ENCODE data around the gene TTC19. TPM values are rescaled to one million over a fixed set of nuclear protein-coding genes. Genes with fewer than 3 reads are reported as not detected.

TTC19 gene
- total and polyA plus RNA-seq, 2 of the 8 experiments (the other 6 are each of a cell fraction or from before 2014, with no cell fraction given), result 11.8 to 55.0 TPM

- Histone ChIP-seq H2BK120ac (replicated peaks; ENCODE audit: low read depth, low read length) (no peak overlapping the region), H3K4ac (replicated peaks; ENCODE audit: insufficient read length, low read depth, low read length) (no peak overlapping the region), H3K9me3 (ENCODE audit: insufficient read depth in 2 of 2, low read depth in 1 of 2, low read length in 1 of 2) (no peaks in the 10 kb centered on the region), H4K5ac (ENCODE audit: insufficient read length, low read depth, low read length) (no peak overlapping the region), H3K4me3 (ENCODE audit: extremely low read depth in 1 of 4, insufficient read depth in 2 of 4, low read depth in 3 of 4, low read length in 4 of 4) (no peak overlapping the region), H2BK5ac (ENCODE audit: low read depth, low read length) (no peak overlapping the region), H4K91ac (replicated peaks; ENCODE audit: insufficient read length, low read length) (no peak overlapping the region), H2BK12ac (ENCODE audit: low read depth, low read length) (peak overlapping the region; percentile 60; the same call in 1 of the 2 replicates), H3K9ac (replicated peaks in 1 of 4; ENCODE audit: extremely low read depth in 1 of 4, low read depth in 3 of 4, low read length in 3 of 4) (no peak overlapping the region), H3K36me3 (ENCODE audit: control insufficient read depth in 2 of 4, insufficient read depth in 4 of 4, low read length in 3 of 4) (no peaks in the 10 kb centered on the region), H3K14ac (ENCODE audit: insufficient read length) (no peak overlapping the region), H4K8ac (ENCODE audit: extremely low read depth, insufficient read depth, low read length) (no peak overlapping the region), H3K27ac (ENCODE audit: low read depth, low read length) (no peak overlapping the region), H3K56ac (replicated peaks; ENCODE audit: insufficient read length, low read depth, low read length) (no peak overlapping the region), H3K23ac (ENCODE audit: insufficient read length) (no peak overlapping the region), H3K27me3 (replicated peaks in 1 of 4; ENCODE audit: control insufficient read depth in 3 of 4, extremely low read depth in 1 of 4, insufficient read depth in 3 of 4, low read length in 3 of 4) (no peaks in the 10 kb centered on the region), H3K79me2 (ENCODE audit: control insufficient read depth in 1 of 2, insufficient read depth in 2 of 2, low read length in 2 of 2) (no peaks in the 10 kb centered on the region), H3K18ac (ENCODE audit: extremely low read depth, low read length) (no peak overlapping the region), H3K23me2 (ENCODE audit: low read depth, low read length) (no peaks in the 10 kb centered on the region), H4K20me1 (replicated peaks in 1 of 2; ENCODE audit: control insufficient read depth in 1 of 2, insufficient read depth in 2 of 2, low read length in 2 of 2) (no peaks in the 10 kb centered on the region), H3K4me2 (ENCODE audit: insufficient read depth in 1 of 2, low read depth in 2 of 2, low read length in 2 of 2) (no peak overlapping the region), H2AFZ (ENCODE audit: low read length) (no peak overlapping the region), H2AK5ac (ENCODE audit: low read depth, low read length) (peak overlapping the region; percentile 18; the same call in 1 of the 2 replicates), H2BK15ac (ENCODE audit: low read length) (peak overlapping the region; percentile 66; the same call in 1 of the 2 replicates), H2BK20ac (ENCODE audit: low read length) (peak overlapping the region; percentile 29; the same call in 1 of the 2 replicates), H3K4me1 (replicated peaks in 1 of 4; ENCODE audit: control insufficient read depth in 3 of 4, insufficient read depth in 4 of 4, low read length in 3 of 4) (peaks cover 0 to 6% (median 3%) of the 10 kb centered on the region in 4 experiments; a peak in 3 of 7 replicates), H3K79me1 (ENCODE audit: low read depth, low read length) (no peaks in the 10 kb centered on the region)
- ChIA-PET CTCF (ENCODE audit: partially characterized antibody) (no interaction called here), POLR2A (ENCODE audit: partially characterized antibody) (interaction anchor here (1.4 to 2.4 kb wide), 2 partner anchors 9 to 18 kb away, joined by 3 to 12 read pairs; no protein-coding TSS in a partner anchor)
- DNase-seq (ENCODE audit: low read depth in 1 of 2, low spot score in 2 of 2) (no peak), FAIRE-seq (no peak)
- no peak for TF ChIP-seq SIX5 (IDR thresholded peaks at IDR 0.05; ENCODE audit: low read depth, low read length)
- TF ChIP-seq GABPA (IDR thresholded peaks at IDR 0.05; ENCODE audit: borderline replicate concordance, insufficient read depth, low read length), result no peak
- TF ChIP-seq SIN3A (conservative IDR thresholded peaks at IDR 0.05 in 1 of 2, IDR thresholded peaks at IDR 0.05 in 1 of 2; ENCODE audit: low read depth in 1 of 2, low read length in 2 of 2), result no peak
- TF ChIP-seq SP2 (IDR thresholded peaks at IDR 0.05; ENCODE audit: low read length), result no peak
- TF ChIP-seq POU5F1 (IDR thresholded peaks at IDR 0.05; ENCODE audit: low read depth, low read length), result no peak
- no peak for TF ChIP-seq CTBP2 (IDR thresholded peaks at IDR 0.05; ENCODE audit: borderline replicate concordance, insufficient read depth, insufficient read length, low read length)
- no peak for TF ChIP-seq BRCA1 (IDR thresholded peaks at IDR 0.05; ENCODE audit: low read depth, low read length)
- no peak for TF ChIP-seq CBX5 (IDR thresholded peaks at IDR 0.05; ENCODE audit: low read depth, low read length)
- WGBS, 2 experiments (ENCODE audit: extremely low coverage in 1 of 2, insufficient coverage in 1 of 2, insufficient read length in 1 of 2, insufficient replicate concordance in 2 of 2, low coverage in 1 of 2, low lambda C conversion rate in 2 of 2, missing lambda C conversion rate in 1 of 2), result 97% methylated on average over 6 of the region's 6 CpGs; no CpG with 5 or more reads in 1 of the 2 experiments
These were observed 42.4 kb upstream of the TTC19 start for GRCh38 chr17:15957206-15957605.

Data from H1 (cell line).